WTC11 (cell line): ENCODE results near the gene RSPRY1.

ENCODE experiments used
- ATF1 ChIP-seq: sonication (generic); formaldehyde crosslinking; IDR thresholded peaks from 2 replicates; pipeline ENCODE4 v1.8.1; 2023; ENCODE audit warnings: mild to moderate bottlenecking, moderate library complexity, missing genetic modification reagents
- CBFB ChIP-seq: sonication (generic); formaldehyde crosslinking; IDR thresholded peaks from 2 replicates; pipeline ENCODE4 v1.8.1; 2022; ENCODE audit warnings: mild to moderate bottlenecking, low read depth, missing genetic modification reagents
- ESRRA ChIP-seq: sonication (generic); formaldehyde crosslinking; IDR thresholded peaks from 2 replicates; pipeline ENCODE4 v1.8.1; 2022; ENCODE audit warnings: mild to moderate bottlenecking, missing genetic modification reagents, borderline replicate concordance
- FOXP1 ChIP-seq: sonication (generic); formaldehyde crosslinking; IDR thresholded peaks from 2 replicates; pipeline ENCODE4 v1.8.0; 2022; ENCODE audit warnings: missing genetic modification reagents, mild to moderate bottlenecking, moderate library complexity, borderline replicate concordance
- GABPB1 ChIP-seq: sonication (generic); formaldehyde crosslinking; IDR thresholded peaks from 2 replicates; pipeline ENCODE4 v1.8.1; 2023; ENCODE audit warnings: mild to moderate bottlenecking, missing genetic modification reagents
- NFE2L1 ChIP-seq: sonication (generic); formaldehyde crosslinking; IDR thresholded peaks from 2 replicates; pipeline ENCODE4 v1.8.1; 2023; ENCODE audit warnings: missing genetic modification reagents
- NFYB ChIP-seq: sonication (generic); formaldehyde crosslinking; conservative IDR thresholded peaks from 2 replicates; pipeline ENCODE4 v1.8.0; 2022; ENCODE audit warnings: low read depth, missing genetic modification reagents
- TEAD1 ChIP-seq: sonication (generic); formaldehyde crosslinking; IDR thresholded peaks from 2 replicates; pipeline ENCODE4 v1.8.0; 2022; ENCODE audit warnings: mild to moderate bottlenecking, missing genetic modification reagents
- TF ChIP-seq, protein P1 (sequence below): fragments of 200-600 bp; IDR thresholded peaks from 2 replicates; pipeline ENCODE4 v1.8.0; 2022; ENCODE audit warnings: antibody characterized with exemption
- TF ChIP-seq, protein P2 (sequence below): sonication (generic); formaldehyde crosslinking; IDR thresholded peaks from 2 replicates; pipeline ENCODE4 v1.8.0; 2022; ENCODE audit warnings: mild to moderate bottlenecking, missing genetic modification reagents
- TF ChIP-seq, protein P3 (sequence below): sonication (generic); formaldehyde crosslinking; IDR thresholded peaks from 2 replicates; pipeline ENCODE4 v1.8.0; 2023; ENCODE audit warnings: mild to moderate bottlenecking, missing genetic modification reagents
- TF ChIP-seq, protein P4 (sequence below): fragments of 250-450 bp; sonication (Bioruptor Pico); IDR thresholded peaks from 2 replicates; pipeline ENCODE4 v2.1.2; 2022; ENCODE audit warnings: mild to moderate bottlenecking, moderate library complexity
- TF ChIP-seq, protein P5 (sequence below): sonication (generic); formaldehyde crosslinking; IDR thresholded peaks from 2 replicates; pipeline ENCODE4 v1.8.0; 2022; ENCODE audit warnings: mild to moderate bottlenecking, missing genetic modification reagents
- TF ChIP-seq, protein P6 (sequence below): sonication (generic); formaldehyde crosslinking; IDR thresholded peaks from 2 replicates; pipeline ENCODE4 v1.8.1; 2022; ENCODE audit warnings: low read depth, mild to moderate bottlenecking, moderate library complexity, missing genetic modification reagents, borderline replicate concordance

DNA sequence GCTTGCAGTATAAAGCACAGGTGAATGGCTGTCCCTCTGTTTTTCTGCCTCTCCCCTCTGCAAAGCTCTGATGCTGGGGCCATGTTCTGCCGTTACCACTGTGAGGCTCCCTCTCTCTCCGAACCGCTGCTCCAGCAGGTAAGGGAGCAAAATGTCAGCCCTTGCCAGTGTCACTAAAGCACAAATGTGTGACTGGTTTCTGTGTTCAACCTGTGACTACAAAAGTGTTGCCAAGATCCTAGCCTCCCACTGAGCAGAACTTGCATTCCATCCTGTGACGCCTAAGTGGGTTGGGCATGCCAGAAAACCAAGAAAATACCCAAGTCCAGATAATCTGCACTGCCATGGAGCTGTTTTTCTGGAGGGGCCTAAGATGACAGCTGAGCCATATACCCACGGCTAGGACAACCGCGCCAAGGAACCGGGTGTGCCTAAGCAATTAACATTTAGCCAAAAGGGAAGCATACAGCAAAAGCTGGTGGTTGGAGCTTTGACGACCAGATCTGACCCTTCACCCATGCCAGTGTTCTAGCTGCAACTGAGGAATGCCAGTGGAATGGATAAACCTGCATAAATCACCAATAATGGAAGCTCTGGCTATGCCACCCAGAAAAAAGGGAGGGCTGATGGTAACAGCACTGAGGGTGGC is 35.3 kb upstream of the RSPRY1 start:
- TF ChIP-seq, protein P1, sequence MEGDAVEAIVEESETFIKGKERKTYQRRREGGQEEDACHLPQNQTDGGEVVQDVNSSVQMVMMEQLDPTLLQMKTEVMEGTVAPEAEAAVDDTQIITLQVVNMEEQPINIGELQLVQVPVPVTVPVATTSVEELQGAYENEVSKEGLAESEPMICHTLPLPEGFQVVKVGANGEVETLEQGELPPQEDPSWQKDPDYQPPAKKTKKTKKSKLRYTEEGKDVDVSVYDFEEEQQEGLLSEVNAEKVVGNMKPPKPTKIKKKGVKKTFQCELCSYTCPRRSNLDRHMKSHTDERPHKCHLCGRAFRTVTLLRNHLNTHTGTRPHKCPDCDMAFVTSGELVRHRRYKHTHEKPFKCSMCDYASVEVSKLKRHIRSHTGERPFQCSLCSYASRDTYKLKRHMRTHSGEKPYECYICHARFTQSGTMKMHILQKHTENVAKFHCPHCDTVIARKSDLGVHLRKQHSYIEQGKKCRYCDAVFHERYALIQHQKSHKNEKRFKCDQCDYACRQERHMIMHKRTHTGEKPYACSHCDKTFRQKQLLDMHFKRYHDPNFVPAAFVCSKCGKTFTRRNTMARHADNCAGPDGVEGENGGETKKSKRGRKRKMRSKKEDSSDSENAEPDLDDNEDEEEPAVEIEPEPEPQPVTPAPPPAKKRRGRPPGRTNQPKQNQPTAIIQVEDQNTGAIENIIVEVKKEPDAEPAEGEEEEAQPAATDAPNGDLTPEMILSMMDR = no peak
- no peak for TF ChIP-seq TEAD1 (CRISPR knock-in tag)
- TF ChIP-seq FOXP1 (CRISPR knock-in tag) = no peak
- TF ChIP-seq NFE2L1 = no peak
- TF ChIP-seq, protein P2, sequence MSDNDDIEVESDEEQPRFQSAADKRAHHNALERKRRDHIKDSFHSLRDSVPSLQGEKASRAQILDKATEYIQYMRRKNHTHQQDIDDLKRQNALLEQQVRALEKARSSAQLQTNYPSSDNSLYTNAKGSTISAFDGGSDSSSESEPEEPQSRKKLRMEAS (CRISPR knock-in tag) = no peak
- TF ChIP-seq ATF1 (CRISPR knock-in tag) = no peak
- TF ChIP-seq, protein P3, sequence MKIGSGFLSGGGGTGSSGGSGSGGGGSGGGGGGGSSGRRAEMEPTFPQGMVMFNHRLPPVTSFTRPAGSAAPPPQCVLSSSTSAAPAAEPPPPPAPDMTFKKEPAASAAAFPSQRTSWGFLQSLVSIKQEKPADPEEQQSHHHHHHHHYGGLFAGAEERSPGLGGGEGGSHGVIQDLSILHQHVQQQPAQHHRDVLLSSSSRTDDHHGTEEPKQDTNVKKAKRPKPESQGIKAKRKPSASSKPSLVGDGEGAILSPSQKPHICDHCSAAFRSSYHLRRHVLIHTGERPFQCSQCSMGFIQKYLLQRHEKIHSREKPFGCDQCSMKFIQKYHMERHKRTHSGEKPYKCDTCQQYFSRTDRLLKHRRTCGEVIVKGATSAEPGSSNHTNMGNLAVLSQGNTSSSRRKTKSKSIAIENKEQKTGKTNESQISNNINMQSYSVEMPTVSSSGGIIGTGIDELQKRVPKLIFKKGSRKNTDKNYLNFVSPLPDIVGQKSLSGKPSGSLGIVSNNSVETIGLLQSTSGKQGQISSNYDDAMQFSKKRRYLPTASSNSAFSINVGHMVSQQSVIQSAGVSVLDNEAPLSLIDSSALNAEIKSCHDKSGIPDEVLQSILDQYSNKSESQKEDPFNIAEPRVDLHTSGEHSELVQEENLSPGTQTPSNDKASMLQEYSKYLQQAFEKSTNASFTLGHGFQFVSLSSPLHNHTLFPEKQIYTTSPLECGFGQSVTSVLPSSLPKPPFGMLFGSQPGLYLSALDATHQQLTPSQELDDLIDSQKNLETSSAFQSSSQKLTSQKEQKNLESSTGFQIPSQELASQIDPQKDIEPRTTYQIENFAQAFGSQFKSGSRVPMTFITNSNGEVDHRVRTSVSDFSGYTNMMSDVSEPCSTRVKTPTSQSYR (CRISPR knock-in tag) = no peak
- TF ChIP-seq, protein P4, sequence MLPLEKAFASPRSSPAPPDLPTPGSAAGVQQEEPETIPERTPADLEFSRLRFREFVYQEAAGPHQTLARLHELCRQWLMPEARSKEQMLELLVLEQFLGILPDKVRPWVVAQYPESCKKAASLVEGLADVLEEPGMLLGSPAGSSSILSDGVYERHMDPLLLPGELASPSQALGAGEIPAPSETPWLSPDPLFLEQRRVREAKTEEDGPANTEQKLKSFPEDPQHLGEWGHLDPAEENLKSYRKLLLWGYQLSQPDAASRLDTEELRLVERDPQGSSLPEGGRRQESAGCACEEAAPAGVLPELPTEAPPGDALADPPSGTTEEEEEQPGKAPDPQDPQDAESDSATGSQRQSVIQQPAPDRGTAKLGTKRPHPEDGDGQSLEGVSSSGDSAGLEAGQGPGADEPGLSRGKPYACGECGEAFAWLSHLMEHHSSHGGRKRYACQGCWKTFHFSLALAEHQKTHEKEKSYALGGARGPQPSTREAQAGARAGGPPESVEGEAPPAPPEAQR (CRISPR knock-in tag) = no peak
- TF ChIP-seq, protein P5, sequence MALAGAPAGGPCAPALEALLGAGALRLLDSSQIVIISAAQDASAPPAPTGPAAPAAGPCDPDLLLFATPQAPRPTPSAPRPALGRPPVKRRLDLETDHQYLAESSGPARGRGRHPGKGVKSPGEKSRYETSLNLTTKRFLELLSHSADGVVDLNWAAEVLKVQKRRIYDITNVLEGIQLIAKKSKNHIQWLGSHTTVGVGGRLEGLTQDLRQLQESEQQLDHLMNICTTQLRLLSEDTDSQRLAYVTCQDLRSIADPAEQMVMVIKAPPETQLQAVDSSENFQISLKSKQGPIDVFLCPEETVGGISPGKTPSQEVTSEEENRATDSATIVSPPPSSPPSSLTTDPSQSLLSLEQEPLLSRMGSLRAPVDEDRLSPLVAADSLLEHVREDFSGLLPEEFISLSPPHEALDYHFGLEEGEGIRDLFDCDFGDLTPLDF (CRISPR knock-in tag) = no peak
- no peak for TF ChIP-seq ESRRA (CRISPR knock-in tag)
- TF ChIP-seq, protein P6, sequence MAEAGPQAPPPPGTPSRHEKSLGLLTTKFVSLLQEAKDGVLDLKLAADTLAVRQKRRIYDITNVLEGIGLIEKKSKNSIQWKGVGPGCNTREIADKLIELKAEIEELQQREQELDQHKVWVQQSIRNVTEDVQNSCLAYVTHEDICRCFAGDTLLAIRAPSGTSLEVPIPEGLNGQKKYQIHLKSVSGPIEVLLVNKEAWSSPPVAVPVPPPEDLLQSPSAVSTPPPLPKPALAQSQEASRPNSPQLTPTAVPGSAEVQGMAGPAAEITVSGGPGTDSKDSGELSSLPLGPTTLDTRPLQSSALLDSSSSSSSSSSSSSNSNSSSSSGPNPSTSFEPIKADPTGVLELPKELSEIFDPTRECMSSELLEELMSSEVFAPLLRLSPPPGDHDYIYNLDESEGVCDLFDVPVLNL (CRISPR knock-in tag) = no peak
- no peak for TF ChIP-seq NFYB (CRISPR knock-in tag)
- TF ChIP-seq GABPB1 (CRISPR knock-in tag) = no peak
- no peak for TF ChIP-seq CBFB (CRISPR knock-in tag)
